HL-60 (cell line): Measurements from ENCODE around the gene RNF166.

Experiments
- CTCF ChIP-seq: IDR thresholded peaks from one replicate; pipeline ENCODE4 v1.5.1; 2011; ENCODE audit warnings: low read length, control low read depth, inconsistent platforms; ENCODE audit not compliant: insufficient read depth
- POLR2AphosphoS5 ChIP-seq: IDR thresholded peaks from 2 replicates; pipeline ENCODE4 v1.6.1; 2012; ENCODE audit warnings: low read depth

- TF ChIP-seq CTCF: no peak
- no peak; the same call in 1 of the 2 replicates for TF ChIP-seq POLR2AphosphoS5
Measured at GRCh38 chr16:88738151-88739084, 32.2 kb upstream of the RNF166 start.
